ENCODE measurements around the gene AK8.

DNA sequence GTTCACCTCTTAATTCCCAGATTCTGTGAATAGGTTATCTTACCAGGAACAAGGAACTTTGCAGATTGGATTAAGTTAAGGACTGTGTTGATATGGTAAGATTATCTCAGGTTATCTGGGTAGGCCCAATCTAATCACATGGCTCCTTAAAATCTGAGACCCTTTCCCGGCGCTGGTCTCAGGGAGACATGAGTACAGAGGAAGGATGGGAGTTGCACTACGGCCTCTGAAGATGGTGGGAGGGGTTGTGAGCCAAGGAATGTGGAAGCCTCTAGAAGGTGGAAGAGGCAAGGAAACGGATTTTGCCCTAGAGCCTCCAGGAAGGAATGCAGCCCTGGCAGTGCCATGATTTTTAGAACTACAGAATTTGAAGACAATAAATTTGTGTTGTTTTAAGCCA lies 95.1 kb downstream of the AK8 start:
- TF ChIP-seq, protein P1, sequence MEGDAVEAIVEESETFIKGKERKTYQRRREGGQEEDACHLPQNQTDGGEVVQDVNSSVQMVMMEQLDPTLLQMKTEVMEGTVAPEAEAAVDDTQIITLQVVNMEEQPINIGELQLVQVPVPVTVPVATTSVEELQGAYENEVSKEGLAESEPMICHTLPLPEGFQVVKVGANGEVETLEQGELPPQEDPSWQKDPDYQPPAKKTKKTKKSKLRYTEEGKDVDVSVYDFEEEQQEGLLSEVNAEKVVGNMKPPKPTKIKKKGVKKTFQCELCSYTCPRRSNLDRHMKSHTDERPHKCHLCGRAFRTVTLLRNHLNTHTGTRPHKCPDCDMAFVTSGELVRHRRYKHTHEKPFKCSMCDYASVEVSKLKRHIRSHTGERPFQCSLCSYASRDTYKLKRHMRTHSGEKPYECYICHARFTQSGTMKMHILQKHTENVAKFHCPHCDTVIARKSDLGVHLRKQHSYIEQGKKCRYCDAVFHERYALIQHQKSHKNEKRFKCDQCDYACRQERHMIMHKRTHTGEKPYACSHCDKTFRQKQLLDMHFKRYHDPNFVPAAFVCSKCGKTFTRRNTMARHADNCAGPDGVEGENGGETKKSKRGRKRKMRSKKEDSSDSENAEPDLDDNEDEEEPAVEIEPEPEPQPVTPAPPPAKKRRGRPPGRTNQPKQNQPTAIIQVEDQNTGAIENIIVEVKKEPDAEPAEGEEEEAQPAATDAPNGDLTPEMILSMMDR (IDR thresholded peaks at IDR 0.05) = no peak
- no peak for TF ChIP-seq POLR2AphosphoS5 (IDR thresholded peaks at IDR 0.05)
- TF ChIP-seq POLR2A (IDR thresholded peaks at IDR 0.05) = no peak
- no peak for TF ChIP-seq EP300 (IDR thresholded peaks at IDR 0.05)

Data from stomach (tissue), 4 donors.